Measurements from ENCODE around the gene ZNF226.
"Not testable (repeated sequence)": the region's sequence is repeated elsewhere in the genome, so short reads cannot be mapped to it uniquely, and the experiment has no call there.

- not testable (repeated sequence) for TF ChIP-seq CTCF (IDR thresholded peaks at IDR 0.05; ENCODE audit: insufficient read depth, low read length, poor library complexity, severe bottlenecking); EZH2phosphoT487 (conservative IDR thresholded peaks at IDR 0.05; ENCODE audit: low read length)
These were observed 55.0 kb downstream of the ZNF226 start for GRCh38 chr19:44219926-44220325.

Data from SU-DHL-6 (cell line).